Measurements from ENCODE around the gene HHIPL1.

HHIPL1 gene

DNA sequence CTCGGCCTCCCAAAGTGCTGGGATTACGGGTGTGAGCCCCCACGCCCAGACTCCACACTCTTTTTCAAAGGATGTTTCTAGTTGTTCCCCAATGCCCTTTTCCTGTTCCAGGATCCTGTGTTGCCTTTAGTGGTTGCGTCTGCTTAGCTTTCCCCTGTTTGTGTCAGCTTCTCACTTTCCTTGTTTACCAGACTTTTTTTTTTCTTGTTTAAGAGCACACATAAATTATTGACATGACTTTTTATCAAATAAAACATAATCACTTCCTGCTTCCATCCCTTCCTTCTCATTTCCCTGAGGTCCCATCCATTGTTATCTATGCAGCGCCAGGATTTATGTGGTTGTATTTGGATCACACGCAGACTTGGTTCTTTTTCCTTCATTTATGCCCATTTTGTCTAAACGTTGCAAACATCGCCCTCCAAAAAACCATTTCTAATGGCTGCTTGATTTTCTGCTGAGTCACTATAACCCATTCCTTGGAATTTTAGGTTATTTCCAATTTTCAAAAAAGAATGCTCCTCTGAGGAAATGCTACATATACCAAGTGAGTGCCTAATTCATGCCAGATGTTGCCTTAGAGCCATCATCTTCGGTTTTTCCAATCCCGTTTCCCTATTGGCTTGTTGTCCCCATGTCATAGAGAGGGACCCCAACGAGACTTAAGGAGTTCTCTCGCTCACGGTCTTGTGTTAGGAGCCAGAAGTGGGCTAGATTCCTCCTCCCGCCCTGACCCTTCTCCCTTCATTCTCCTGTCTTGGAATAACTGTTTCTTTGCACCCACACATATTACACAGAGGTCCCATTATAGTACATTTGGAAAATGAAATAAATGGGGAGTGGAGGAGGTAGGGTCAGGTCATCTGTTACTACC lies 25.7 kb downstream of the HHIPL1 start:
- DNase-seq: no peak
- in situ Hi-C loops (cut with MboI; ENCODE audit: low pct_unique_long_range_greater_than_20kb, low sequenced_read_pairs): no loop called here

DNA sequence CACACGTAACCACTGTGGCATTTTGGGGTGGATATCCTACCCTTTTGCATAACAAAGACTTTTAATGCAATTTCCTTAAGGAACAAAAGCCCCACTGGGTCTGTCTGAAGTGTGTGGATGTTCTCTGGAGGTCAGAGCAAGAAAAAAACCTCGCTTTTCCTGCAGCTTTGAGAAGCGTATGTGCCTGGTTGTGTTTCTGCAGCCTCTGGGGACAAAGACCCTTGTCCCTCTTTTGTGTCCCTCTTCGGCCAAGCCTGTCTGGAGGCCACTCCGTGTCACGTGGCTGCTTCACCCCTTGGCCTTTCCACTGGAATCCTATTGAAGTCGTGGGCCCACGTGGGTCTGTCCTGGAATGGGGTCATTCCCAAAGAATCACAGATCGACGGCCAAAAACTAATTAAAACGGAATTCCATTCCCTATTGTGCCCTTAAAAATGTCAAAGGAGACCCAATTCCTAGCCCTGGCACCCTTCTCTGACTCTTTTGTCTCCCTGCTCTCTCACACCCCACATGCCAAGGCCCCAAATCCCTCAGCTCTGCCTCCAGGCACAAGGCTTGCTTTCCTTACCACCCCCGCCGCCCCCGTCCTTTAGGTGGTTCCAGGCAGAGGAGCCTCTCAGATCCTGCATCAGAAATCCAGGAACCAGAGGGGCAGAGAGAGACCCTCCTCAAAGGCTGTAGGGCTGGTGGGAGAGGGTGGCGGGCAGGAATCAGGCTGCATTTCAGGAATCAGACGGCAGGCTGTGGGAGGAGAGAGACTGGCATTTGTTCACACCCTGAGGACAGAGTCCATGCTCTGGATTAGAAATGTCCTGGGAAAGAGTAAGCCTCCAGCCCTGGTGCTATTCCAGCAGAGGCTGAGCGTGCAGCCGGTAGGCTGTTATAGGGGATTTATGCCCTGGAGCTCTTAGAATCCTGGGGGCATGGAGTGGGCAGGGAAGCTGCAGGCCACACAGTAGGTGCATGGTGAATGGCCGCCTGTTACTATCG lies 26.6 kb downstream of the HHIPL1 start:
- no peak for DNase-seq
- in situ Hi-C loops (cut with MboI; ENCODE audit: low pct_unique_long_range_greater_than_20kb, low sequenced_read_pairs): no loop called here

DNA sequence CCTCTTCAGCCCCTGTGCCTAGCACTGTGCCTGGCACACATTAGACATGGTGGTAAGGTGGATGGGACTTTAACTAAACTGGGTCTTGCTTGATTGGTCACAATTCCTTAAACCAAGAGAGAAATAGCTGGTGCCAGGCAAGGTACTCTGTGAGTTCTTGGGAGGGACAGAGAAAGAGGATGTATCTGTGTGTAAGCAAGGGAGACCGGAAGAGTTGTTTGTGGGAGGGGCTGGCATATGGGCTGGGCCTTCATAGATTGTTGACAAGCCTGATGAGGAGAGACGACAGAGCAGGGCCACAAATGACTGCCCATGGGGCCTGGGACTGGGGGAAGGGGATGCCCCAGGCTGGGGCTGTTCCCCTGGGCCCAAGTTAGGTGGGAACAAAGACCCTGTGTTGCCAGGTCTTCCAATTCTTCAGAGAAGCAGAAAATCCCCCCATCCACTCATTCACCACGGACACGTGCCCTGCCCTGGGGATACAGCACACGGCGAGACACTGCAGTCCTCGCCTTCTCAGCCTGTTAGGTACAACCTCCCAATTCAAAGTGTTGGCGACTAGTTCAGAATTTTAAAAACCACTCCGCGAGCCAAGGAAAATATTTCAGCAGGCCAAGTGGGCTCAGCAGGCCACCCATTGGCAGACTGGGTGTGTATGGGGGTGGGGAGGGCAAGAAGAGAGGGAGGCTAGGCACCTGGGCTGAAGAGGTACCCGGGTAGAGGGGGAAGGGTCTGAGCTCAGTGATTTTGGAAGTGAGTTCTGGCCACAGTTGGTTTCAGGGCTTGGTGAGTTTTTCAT lies 27.8 kb downstream of the HHIPL1 start:
- DNase-seq: peak; percentile 66

DNA sequence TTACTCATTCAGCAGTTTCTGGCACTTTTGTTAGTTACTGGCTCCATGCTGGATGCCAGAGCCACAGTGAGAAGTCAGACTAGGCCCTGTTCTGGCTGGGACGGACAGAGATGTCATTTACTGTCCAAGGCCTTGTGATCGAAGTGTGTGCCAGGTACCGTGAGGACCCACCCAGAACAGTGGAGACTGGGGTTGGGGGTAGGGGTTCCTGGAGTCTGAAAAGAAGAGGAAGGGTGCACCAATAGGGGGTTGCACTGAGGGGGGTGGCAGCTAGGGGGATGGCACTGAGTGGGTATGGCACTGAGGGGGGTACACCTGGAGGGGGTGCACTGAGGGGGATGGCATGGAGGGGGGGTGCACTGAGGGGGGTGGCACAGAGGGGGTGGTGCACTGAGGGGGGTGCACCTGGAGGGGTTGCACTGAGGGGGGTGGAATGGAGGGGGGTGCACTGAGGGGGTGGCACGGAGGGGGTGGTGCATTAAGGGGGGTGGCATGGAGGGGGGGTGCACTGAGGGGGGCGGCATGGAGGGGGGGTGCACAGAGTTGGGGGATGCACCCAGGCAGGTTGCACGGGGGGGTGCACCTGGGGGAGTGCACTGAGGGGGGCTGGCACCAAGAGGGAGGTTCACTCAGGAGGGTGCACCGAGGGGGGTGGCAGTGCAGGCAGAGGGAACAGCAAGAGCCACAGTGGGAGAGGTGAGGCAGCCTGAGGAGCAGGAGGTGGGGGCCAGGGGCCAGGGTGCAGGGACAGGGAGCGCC lies 28.6 kb downstream of the HHIPL1 start:
- in situ Hi-C loops (cut with MboI; ENCODE audit: low pct_unique_long_range_greater_than_20kb, low sequenced_read_pairs): no loop called here

More for the DNA sequence above, 27.8 kb downstream of the HHIPL1 start:
- in situ Hi-C loops (cut with MboI; ENCODE audit: low pct_unique_long_range_greater_than_20kb, low sequenced_read_pairs): no loop called here

DNA sequence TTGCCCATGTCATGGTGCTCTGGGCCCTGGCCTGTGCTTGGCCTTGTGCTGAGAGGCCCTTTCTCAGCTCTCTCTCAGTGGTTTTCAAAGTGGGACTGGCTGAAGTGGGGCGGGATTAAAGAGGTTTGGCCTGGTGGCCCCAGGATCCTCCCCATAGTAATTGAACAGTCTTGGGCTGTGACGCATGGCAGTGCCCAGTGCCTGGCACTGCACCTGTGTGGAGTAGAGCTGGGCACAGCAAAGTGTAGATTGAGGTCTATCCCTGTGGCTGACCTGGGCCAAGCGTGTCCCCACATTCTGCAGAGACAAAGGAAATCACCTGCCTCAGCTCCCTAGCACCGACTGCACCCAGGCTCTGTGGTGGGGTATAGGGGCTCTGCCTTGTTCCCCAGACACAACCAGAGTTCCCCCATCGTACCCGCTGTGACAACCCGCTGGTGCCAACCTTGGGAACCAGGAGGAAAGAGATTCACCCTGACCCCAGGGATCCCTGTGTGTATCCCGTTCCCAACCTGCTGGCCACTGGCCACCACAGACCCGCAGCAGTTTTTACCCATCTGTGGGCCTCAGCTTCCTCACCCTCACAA lies 29.2 kb downstream of the HHIPL1 start:
- in situ Hi-C loops (cut with MboI; ENCODE audit: low pct_unique_long_range_greater_than_20kb, low sequenced_read_pairs): no loop called here
- no peak for DNase-seq

More for the DNA sequence above, 28.6 kb downstream of the HHIPL1 start:
- no peak for DNase-seq

DNA sequence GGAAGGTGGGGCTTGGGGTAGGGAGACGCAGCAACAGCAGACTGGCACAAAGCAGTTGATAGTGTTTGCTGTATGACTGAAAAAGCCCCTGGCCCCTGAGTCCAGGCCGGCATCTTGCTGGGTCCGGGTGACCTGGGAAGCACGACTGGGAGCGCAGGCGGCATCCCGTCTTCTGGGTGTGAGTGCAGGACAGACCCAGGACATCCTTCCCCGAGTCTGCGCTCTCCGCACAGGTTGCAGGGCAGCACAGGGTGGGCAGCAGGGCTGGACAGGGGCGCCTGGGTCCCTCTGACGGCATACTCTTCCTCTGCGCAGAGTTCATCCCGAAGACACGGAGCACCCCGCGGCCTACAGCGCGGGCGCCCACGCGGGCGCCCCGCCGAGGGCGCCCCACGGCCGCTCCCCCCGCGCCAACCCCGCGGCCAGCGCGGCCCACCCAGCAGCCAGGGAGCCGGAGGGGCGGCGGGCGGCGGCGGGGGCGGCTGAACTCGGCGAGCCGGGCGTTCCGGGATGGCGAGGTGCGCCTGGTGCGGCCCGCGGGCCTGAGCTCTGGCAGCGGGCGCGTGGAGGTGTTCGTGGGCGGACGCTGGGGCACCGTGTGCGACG lies 29.9 kb downstream of the HHIPL1 start:
- in situ Hi-C loops (cut with MboI; ENCODE audit: low pct_unique_long_range_greater_than_20kb, low sequenced_read_pairs): no loop called here
- no peak for DNase-seq

DNA sequence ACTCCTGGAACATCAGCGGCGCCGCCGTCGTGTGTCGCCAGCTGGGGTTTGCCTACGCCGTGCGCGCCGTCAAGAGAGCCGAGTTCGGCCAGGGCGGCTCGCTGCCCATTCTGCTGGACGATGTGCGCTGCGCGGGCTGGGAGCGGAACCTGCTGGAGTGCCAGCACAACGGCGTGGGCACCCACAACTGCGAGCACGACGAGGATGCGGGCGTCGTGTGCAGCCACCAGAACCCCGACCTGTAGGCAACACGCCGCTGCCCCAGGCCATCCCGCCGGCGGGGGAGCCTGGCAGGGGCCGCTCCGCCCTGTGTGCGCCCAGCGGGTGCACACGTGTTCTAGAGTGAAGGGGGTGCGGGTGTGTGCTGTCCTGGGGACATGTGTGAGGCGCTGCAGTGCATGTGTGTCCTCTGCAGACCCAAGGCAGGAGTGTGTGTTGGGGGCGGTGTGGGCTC lies 30.5 kb downstream of the HHIPL1 start:
- no peak for DNase-seq
- in situ Hi-C loops (cut with MboI; ENCODE audit: low pct_unique_long_range_greater_than_20kb, low sequenced_read_pairs): no loop called here

DNA sequence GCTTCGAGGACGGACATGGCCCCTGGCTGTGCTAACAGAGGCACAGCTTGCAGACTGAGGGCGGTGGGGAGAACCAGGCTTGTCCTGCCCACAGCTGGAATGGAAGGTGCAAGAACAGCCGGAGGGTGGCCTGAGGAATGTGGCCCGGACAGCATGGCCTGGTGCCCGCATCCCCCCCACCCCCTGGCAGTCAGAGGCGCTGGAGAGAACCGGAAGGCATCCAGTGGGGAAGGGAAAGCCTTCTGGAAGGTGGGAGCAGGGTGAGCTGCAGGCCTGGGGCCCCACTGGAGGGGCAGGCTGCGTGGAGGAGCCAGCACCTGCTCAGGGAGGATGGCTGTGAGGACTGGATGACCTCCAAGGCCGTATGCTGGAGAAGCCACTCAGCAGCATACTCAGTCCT lies 31.0 kb downstream of the HHIPL1 start:
- in situ Hi-C loops (cut with MboI; ENCODE audit: low pct_unique_long_range_greater_than_20kb, low sequenced_read_pairs): no loop called here

DNA sequence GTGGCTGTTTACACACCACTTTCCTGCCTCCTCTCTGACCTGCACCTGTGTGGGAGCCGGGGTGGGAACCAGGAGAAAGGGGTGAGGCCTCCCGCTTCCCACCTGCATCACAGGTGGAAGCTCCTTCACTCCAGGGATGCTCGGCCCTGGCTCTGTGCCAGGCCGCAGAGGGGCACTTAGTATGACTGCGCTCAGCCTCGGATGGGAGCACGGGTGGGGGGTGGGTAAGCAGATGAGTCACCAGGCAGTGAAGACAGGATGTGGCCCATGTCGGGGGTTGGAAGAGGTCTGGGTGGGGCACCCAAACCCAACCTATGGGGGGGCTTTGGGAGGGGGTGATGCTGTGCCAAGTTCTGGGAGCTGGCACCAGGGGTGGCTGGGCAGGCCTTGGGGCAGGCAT lies 31.7 kb downstream of the HHIPL1 start:
- DNase-seq: no peak
- in situ Hi-C loops (cut with MboI; ENCODE audit: low pct_unique_long_range_greater_than_20kb, low sequenced_read_pairs): no loop called here

More for the DNA sequence above, 31.0 kb downstream of the HHIPL1 start:
- DNase-seq: no peak

DNA sequence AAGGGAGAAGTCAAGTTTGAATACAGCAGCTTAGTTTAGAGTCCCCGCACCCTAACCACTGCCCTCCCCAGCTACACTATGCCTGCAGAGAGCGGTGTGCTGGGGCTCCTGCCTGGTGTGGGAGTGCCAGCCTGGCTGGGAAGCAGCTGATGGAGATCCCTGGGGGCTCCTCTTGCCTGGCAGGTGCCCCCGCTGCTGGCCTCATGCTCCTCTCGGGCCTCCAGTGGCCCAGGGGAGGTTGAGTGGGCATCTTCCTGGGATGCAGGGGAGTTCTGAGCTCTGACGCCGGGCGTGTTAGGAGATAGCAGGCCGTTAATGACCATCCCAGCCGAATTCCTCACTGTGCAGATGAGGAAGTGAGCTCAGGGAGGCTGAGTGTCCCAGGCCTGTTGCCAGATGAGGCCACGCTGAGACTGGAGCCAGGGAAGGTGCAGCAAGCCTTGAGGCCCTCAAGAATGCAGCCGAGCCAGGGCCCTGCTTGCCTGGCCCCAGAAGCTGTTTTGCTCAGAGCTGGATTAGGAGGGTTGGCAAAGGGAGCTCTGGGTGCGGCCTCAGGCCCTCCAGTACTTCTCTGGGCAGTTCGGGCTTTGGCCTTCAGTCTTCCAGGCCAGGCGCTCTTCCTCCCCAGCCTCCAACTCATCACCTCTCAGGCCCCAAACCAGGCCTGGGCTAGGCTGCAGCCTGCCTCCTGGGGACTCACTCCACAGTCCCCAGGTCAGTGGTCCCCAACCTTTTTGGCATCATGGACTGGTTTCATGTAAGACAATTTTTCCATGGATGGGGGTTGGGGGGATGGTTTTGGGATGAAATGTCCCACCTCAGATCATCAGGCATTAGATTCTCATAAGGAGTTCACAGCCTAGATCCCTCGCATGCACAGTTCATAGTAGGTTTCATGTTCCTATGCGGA lies 32.6 kb downstream of the HHIPL1 start:
- in situ Hi-C loops (cut with MboI; ENCODE audit: low pct_unique_long_range_greater_than_20kb, low sequenced_read_pairs): no loop called here
- DNase-seq: no peak

DNA sequence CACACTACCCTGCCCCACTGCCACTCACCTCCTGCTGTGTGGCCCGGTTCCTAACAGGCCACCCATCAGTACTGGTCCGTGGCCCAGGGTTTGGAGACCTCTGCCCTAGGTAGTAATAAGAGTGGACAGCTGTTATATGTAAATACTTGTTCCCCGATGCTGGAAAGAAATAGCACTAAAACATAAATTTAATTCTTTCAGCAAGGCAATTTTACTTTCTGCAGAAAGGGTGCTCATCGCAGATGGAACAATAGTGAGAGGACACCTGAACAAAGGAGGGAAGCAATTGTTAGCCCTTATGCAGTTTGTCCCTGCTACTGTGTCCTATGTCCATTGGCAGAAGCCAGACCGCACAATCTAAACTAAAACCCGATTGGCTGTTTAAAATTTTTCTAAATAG lies 33.3 kb downstream of the HHIPL1 start:
- in situ Hi-C loops (cut with MboI; ENCODE audit: low pct_unique_long_range_greater_than_20kb, low sequenced_read_pairs): no loop called here
- no peak for DNase-seq

DNA sequence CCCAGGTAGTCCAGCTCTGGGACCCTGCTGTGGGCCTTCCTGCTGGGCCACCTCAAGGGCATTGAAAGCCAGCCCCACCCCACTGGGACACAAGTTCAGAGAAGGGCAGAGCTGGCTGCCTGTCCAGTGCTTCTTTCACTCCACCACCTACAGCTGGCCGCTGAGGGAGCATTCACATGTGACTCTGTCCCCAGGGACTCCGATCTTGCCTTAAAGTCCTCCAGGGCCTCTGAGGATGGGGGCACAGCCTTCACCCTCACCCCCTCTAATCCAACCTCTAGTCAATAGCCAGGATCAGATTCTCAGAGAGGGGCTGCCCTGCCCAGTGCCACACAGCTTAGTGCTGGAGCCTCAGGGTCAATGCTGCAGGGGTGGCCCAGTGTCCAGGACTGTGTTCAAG lies 34.2 kb downstream of the HHIPL1 start:
- no peak for DNase-seq
- in situ Hi-C loops (cut with MboI; ENCODE audit: low pct_unique_long_range_greater_than_20kb, low sequenced_read_pairs): no loop called here

DNA sequence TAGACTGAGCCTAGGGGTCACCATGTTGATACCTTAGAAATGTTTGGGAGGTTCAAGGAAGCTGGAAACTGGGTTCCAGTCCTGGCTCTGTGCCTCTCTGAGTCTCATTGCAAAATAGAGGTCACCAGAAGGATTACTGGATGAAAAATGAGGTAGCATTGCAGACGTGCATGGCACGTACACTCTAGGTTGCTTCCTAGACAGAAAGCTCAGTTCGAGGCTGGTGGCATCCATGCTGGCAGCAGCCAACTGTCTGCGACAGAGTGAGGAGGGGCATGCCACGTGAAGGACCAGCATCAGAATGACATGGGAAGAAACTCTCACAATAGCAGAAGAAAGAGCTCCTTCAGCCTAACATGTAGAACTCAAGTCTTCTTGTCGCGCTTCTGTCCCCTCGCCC lies 34.6 kb downstream of the HHIPL1 start:
- in situ Hi-C loops (cut with MboI; ENCODE audit: low pct_unique_long_range_greater_than_20kb, low sequenced_read_pairs): no loop called here
- no peak for DNase-seq

DNA sequence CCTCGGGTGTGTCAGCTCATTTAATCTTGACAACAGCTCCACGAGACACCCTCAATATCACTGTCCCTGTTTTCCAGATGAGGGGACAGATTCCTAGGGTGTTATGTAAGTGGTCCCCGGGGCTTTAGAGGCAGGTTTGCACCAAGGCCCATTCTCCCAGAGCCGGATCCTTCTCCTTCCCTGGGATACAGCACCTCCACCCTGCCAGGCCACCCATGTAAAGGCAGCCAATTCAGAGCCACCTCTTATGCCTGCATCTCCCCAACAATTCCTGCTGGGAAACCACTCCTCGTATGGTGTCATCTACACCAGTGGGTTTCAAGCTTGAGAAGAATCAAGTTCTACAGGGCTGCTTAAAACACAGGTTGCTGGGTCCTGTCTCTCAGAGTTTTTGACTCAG lies 35.1 kb downstream of the HHIPL1 start:
- DNase-seq: no peak
- in situ Hi-C loops (cut with MboI; ENCODE audit: low pct_unique_long_range_greater_than_20kb, low sequenced_read_pairs): no loop called here

DNA sequence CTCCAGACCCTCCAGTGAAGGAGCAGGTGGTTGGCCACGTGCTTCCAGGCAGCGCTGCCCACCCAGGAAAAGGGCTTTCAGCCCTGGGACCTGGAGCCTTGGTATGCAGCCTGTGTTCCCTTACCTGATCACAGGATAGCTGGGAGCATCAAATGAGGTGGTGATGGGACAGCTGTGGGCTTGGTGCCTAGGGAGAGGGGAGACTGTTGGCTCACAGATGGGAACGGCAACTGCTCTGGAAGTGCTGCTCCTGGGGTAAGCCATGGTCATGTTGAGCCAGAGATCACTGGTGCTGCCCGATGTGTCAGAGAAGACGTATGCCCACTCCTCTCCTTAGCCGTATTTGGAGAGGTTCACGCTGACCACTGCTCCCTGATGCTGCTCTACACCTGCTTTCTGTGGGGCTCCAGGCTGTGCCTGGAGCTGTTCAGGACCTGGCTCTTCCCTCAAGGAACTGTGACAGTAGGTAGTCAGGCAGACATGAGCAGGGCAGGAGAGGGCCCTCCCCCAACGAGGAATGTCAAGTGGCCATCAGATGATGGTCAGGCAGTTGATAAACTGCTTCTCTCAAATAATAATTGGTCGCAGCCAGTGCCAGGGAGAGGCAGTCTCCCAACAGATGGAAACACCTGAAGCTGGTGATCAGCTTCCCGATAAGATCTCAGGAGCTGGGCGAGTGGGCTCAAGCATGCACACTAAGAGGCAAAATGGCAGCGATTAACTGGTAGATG lies 36.3 kb downstream of the HHIPL1 start:
- in situ Hi-C loops (cut with MboI; ENCODE audit: low pct_unique_long_range_greater_than_20kb, low sequenced_read_pairs): no loop called here
- DNase-seq: no peak

DNA sequence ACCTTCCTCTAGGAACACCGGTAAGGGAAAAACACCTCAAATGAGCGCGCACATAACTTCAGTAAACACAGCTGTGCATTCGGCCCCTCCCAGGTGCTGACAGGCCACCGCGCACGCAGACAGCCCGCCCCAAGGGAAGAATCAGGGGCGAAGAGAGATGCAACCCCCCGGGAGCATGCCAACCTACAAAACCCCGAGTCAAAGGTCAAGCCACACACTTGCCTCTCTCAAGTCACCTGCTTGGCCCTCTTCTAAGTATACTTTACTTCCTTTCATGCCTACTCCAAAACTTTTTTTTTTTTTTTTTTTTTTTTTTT lies 36.9 kb downstream of the HHIPL1 start:
- in situ Hi-C loops (cut with MboI; ENCODE audit: low pct_unique_long_range_greater_than_20kb, low sequenced_read_pairs): no loop called here

More for the DNA sequence above, 36.9 kb downstream of the HHIPL1 start:
- DNase-seq: no peak
